A673 (cell line): Measurements from ENCODE around the gene DNM2.

ENCODE experiments used
- EZH2 ChIP-seq: fragments of 200-600 bp; sonication (generic); IDR thresholded peaks from 2 replicates; pipeline ENCODE4 v1.6.1; 2017; ENCODE audit warnings: borderline replicate concordance, low read depth, mild to moderate bottlenecking, mixed read lengths, antibody characterized with exemption, low read length; ENCODE audit not compliant: poor library complexity, severe bottlenecking
- TF ChIP-seq, protein P1 (sequence below): fragments of 300-800, 200-600 bp; sonication (generic); conservative IDR thresholded peaks from 2 replicates; pipeline ENCODE4 v1.5.1; 2017; ENCODE audit warnings: low read depth, mild to moderate bottlenecking, antibody characterized with exemption, low read length, moderate library complexity, mixed read lengths

DNA sequence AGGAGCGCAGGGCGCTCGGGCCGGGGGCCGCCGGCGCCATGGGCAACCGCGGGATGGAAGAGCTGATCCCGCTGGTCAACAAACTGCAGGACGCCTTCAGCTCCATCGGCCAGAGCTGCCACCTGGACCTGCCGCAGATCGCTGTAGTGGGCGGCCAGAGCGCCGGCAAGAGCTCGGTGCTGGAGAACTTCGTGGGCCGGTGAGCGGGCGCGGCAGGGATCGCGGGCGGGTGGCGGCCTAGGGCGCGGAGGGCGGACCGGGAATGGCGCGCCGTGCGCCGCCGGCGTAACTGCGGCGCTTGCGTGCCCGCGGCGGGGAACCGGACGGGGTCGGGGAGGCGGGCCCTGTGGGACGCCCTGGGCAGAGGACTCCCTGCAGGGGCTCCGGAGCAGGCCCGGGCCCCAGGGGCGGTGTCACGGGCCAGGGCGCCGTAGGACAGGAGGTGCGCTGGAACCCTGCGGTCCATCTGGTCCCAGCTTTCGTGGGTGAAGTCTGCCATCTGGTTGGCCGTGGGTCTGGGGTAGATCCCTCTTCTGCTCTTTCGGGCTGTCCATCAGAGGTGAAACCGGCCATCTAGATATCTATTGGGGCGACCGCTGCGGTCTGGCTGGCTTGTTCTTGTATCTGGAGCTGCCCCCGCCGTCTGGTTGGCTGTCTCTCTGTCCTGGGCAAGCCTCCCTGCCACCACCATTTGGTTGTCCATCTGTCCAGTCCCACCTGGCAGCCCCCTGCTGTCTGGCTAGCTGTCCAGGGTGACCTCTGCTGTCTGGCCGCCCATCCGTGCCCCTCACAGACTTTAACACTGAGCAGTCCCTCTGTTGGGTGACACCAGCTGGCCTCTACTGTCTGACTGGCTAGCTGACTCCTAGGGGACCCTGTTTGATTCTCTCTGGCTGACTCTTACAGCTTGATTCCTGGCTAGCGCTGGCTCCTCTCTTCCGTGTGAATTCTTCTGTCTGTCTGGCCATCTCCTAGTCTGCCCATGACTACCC, 622 bp downstream of the DNM2 start:
- TF ChIP-seq, protein P1, sequence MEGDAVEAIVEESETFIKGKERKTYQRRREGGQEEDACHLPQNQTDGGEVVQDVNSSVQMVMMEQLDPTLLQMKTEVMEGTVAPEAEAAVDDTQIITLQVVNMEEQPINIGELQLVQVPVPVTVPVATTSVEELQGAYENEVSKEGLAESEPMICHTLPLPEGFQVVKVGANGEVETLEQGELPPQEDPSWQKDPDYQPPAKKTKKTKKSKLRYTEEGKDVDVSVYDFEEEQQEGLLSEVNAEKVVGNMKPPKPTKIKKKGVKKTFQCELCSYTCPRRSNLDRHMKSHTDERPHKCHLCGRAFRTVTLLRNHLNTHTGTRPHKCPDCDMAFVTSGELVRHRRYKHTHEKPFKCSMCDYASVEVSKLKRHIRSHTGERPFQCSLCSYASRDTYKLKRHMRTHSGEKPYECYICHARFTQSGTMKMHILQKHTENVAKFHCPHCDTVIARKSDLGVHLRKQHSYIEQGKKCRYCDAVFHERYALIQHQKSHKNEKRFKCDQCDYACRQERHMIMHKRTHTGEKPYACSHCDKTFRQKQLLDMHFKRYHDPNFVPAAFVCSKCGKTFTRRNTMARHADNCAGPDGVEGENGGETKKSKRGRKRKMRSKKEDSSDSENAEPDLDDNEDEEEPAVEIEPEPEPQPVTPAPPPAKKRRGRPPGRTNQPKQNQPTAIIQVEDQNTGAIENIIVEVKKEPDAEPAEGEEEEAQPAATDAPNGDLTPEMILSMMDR: no peak
- TF ChIP-seq EZH2: no peak
